SJCRH30 (cell line): Measurements from ENCODE around the gene TMTC1. TPM values are rescaled to one million over a fixed set of nuclear protein-coding genes. Genes with fewer than 3 reads are reported as not detected.

Experiments
- DNase-seq, 2 experiments: peaks; one replicate each; pipeline ENCODE4 v3.0.0-alpha.2; 2015 to 2020
- H3K27ac ChIP-seq: fragments of 250-450 bp; sonication (Bioruptor Pico); 2 replicates; pipeline ENCODE4 v1.5.1; 2020; ENCODE audit warnings: mild to moderate bottlenecking, moderate library complexity
- H3K27me3 ChIP-seq: fragments of 250-450 bp; sonication (Bioruptor Pico); 2 replicates; pipeline ENCODE4 v1.5.1; 2020; ENCODE audit warnings: mild to moderate bottlenecking, moderate library complexity
- H3K36me3 ChIP-seq: fragments of 250-450 bp; sonication (Bioruptor Pico); 2 replicates; pipeline ENCODE4 v1.5.1; 2020; ENCODE audit warnings: mild to moderate bottlenecking, moderate library complexity
- H3K4me1 ChIP-seq: fragments of 250-450 bp; sonication (Bioruptor Pico); 2 replicates; pipeline ENCODE4 v1.5.1; 2020; ENCODE audit warnings: mild to moderate bottlenecking, moderate library complexity
- H3K4me3 ChIP-seq: fragments of 250-450 bp; sonication (Bioruptor Pico); 2 replicates; pipeline ENCODE4 v1.5.1; 2020; ENCODE audit warnings: mild to moderate bottlenecking, moderate library complexity
- H3K9me3 ChIP-seq: fragments of 250-450 bp; sonication (Bioruptor Pico); replicated peaks from 2 replicates; pipeline ENCODE4 v1.5.1; 2020; ENCODE audit warnings: mild to moderate bottlenecking, moderate library complexity
- total RNA-seq: library from RNA; depleted of rRNA; stranded (reverse); fragments of >200 nt; shearing (Covaris generic); gene quantifications from 2 replicates; pipeline ENCODE4 v1.2.3, GENCODE V29; 2014

TMTC1 gene
- total RNA-seq, 1 experiment from 2014 or later = 129 TPM

DNA sequence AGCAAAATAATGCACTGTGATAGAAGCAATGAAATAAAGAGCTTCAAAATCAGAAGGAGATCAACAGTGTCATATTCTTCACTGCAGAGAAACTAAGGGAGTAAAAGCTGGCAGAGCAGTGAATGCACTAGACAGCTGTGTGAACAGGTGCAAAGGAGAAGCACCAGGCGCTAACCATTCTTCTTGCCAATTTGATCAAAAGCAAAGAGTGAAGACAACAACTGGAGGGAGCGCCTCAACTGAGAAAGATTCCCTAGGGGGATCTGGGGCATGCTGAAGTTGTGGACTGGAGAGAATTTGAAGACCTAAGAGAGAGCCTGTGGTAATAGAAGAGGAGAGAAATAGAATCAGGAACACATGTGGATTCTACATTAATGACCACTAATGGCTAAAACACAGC lies 235.9 kb downstream of the TMTC1 start:
- no peak overlapping the region for H3K4me3 ChIP-seq
- peak; percentile 92 to 98 for DNase-seq
- peak overlapping the region; percentile 80 for H3K27ac ChIP-seq
- H3K27me3 ChIP-seq = no peaks in the 10 kb centered on the region
- peaks cover 25% of the 10 kb centered on the region for H3K4me1 ChIP-seq
- H3K36me3 ChIP-seq = peaks cover 23% of the 10 kb centered on the region
- H3K9me3 ChIP-seq = 0 out of 2 replicates have a peak, but pooled peaks cover 2% of the 10 kb centered on the region

DNA sequence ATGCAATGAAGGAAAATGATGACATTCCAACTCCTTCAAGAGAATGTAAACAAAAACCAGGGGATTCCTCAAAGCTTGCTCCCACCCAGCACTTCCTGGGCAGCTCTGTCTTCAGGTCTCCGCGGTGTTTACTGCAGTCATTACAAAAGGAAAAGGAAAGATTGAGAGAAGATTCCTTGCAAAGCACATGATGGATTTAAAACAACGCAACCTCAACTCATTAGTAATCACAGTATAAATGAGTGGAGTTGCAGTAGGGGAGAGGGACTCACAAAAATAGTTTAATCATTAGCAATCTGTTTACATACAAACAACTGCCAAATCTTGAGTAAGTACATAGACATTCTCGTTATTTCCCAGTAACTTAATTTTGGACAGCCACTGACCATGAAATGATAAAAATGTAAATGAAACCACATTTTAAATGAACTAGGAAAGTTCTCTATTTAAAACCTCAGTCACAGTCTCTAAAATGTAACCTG lies 236.6 kb downstream of the TMTC1 start:
- Histone ChIP-seq H3K9me3 (0 out of 2 replicates have a peak, but pooled peaks cover 2% of the 10 kb centered on the region), H3K4me1 (peaks cover 25% of the 10 kb centered on the region), H3K27ac (peak overlapping the region; percentile 80), H3K36me3 (peaks cover 29% of the 10 kb centered on the region), H3K27me3 (no peaks in the 10 kb centered on the region), H3K4me3 (no peak overlapping the region)
- DNase-seq = peak in 1 of 2 experiments; percentile 19

DNA sequence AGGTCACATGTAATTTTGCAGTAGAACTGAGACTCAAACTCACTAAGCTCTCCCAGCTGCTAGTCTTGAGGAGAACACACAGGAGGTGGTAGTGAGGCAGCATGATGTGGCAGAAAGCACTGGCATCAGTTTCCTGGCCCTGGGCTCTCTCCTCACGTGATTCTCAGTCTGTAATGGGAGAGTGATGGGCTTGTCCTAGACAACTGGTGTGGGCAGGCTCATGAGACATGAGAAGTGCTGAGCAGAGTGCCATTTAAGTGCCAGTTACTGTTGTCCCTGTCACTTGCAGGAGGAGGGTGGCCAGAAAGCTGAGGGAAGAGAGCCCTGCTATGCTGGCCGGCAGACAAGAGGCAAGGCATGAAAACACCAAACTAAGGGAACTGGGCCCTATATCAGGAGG lies 237.7 kb downstream of the TMTC1 start:
- H3K27ac ChIP-seq = no peak overlapping the region
- peak in 1 of 2 experiments; percentile 17 for DNase-seq
- H3K4me1 ChIP-seq = peaks cover 25% of the 10 kb centered on the region
- H3K9me3 ChIP-seq = 0 out of 2 replicates have a peak, but pooled peaks cover 2% of the 10 kb centered on the region
- H3K27me3 ChIP-seq = no peaks in the 10 kb centered on the region
- no peak overlapping the region for H3K4me3 ChIP-seq
- H3K36me3 ChIP-seq = peaks cover 32% of the 10 kb centered on the region

DNA sequence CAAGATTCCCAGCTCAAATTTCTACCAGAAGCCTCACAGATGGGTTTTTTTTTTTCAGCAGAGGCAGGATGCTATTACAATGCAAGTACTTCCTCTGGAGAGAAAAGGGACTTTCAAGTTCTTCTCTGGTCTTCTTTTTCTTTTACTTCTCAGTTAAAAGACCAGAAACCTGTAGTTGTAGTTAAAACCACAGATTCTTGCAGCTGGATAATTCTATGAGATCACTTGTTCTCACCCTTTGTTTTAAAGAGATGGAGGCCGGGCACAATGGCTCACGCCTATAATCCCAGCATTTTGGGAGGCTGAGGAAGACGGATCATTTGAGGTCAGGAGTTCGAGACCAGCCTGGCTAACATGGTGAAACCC lies 238.7 kb downstream of the TMTC1 start:
- Histone ChIP-seq H3K4me1 (peaks cover 25% of the 10 kb centered on the region), H3K36me3 (peaks cover 32% of the 10 kb centered on the region), H3K4me3 (no peak overlapping the region), H3K9me3 (0 out of 2 replicates have a peak, but pooled peaks cover 2% of the 10 kb centered on the region), H3K27ac (no peak overlapping the region), H3K27me3 (no peaks in the 10 kb centered on the region)
- DNase-seq = no peak

DNA sequence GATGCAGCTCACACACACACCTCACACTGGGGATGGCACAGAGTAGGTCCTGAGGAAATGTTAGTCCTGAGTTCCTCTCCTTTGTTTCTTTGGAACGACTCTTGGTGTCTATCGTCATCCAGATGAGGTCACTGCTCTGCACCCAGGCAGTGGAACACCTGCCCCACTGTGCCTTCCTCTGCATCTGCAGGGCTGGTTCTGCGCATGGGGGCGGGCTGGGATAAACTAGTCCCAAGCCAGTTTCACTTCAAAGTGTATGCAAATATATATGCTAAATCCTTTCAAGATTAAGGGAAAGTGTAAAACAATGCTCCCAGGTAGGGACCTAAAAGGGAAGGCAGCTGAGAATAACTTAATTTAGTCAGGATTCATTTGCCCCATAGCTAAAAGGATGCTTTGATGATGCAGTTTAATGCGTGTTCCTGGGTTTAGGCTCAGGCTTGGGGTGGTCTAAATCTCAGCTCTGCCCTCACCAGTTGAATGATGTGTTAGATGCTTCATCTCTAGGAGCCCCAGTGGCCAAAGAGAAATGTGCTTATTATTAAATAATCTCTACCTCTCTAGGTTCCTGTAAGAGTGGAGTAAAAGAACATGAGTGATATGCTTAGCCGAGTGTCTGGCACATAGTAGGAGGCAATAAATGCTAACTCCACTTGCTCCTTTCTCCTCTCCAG lies 239.2 kb downstream of the TMTC1 start:
- H3K27ac ChIP-seq = no peak overlapping the region
- H3K9me3 ChIP-seq = 0 out of 2 replicates have a peak, but pooled peaks cover 2% of the 10 kb centered on the region

DNA sequence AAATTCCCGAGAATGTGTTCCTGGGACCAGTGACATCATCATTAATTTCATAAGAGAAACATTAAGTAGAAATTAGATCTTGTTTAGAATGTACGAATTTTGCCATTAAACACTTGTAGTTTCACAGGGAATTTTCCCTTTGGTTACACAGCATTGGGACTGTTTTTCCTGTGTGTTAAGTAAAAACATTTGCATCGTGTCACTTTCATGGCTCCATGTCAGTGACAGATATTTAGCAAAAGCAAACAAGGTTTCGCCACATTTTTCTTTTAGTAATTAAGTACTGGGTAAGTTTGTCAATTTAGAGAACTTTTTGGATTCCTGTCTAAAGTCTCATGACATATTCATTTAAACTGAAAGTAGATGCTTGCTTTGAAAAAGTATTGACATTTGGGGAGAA lies 240.7 kb downstream of the TMTC1 start:
- DNase-seq = no peak
- no peak overlapping the region for H3K4me3 ChIP-seq
- H3K4me1 ChIP-seq = peaks cover 20% of the 10 kb centered on the region
- H3K36me3 ChIP-seq = peaks cover 29% of the 10 kb centered on the region
- H3K27ac ChIP-seq = no peak overlapping the region
- H3K9me3 ChIP-seq = no peaks in the 10 kb centered on the region
- no peaks in the 10 kb centered on the region for H3K27me3 ChIP-seq

More for the DNA sequence above, 239.2 kb downstream of the TMTC1 start:
- Histone ChIP-seq H3K27me3 (no peaks in the 10 kb centered on the region), H3K4me1 (peaks cover 25% of the 10 kb centered on the region), H3K36me3 (peaks cover 32% of the 10 kb centered on the region), H3K4me3 (no peak overlapping the region)
- DNase-seq = no peak

DNA sequence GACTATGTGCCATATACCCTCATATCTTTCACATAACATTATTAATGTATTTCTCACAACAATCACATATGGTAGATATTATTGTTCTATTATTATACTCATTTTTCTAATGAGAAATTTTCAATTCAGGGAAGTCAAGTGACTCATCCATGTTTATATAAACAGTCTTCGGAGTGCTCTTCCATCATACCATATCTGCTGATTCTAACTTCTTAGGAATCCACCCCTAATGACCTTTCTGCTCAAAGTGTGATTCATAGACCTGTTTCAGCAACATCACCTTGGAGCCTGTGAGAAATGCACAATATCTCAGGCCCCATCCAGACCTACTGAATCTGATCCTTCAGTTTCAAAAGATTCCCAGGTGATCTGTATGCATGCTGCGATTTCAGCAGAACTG lies 246.4 kb downstream of the TMTC1 start:
- Histone ChIP-seq H3K4me1 (peaks cover 13% of the 10 kb centered on the region), H3K27me3 (no peaks in the 10 kb centered on the region), H3K27ac (no peak overlapping the region), H3K4me3 (no peak overlapping the region), H3K9me3 (no peaks in the 10 kb centered on the region), H3K36me3 (peaks cover 35% of the 10 kb centered on the region)
- DNase-seq = no peak

DNA sequence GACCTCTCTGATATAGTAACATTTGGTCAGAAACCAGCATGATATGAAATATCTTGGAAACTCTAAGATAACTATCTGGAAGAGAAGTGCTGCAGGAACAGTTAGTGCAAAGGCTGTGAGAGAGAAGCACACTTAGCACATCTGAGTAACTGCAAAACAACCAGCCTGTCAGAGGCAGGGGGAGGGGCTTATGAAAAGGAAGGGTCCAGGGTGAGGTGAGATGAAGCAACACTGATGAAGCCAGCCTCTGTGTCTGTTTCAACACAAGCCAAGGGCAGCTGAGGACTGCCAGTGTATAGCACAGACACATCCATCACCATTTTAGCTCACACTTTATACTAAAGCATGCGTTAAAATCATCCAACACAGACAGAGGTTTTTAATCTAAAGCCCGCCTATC lies 248.8 kb downstream of the TMTC1 start:
- H3K27me3 ChIP-seq = no peaks in the 10 kb centered on the region
- peaks cover 42% of the 10 kb centered on the region for H3K36me3 ChIP-seq
- DNase-seq = peak in 1 of 2 experiments; percentile 29
- peak overlapping the region; percentile 41; the same call in 1 of the 2 replicates for H3K27ac ChIP-seq
- no peak overlapping the region for H3K4me3 ChIP-seq
- peaks cover 13% of the 10 kb centered on the region for H3K4me1 ChIP-seq
- H3K9me3 ChIP-seq = no peaks in the 10 kb centered on the region

DNA sequence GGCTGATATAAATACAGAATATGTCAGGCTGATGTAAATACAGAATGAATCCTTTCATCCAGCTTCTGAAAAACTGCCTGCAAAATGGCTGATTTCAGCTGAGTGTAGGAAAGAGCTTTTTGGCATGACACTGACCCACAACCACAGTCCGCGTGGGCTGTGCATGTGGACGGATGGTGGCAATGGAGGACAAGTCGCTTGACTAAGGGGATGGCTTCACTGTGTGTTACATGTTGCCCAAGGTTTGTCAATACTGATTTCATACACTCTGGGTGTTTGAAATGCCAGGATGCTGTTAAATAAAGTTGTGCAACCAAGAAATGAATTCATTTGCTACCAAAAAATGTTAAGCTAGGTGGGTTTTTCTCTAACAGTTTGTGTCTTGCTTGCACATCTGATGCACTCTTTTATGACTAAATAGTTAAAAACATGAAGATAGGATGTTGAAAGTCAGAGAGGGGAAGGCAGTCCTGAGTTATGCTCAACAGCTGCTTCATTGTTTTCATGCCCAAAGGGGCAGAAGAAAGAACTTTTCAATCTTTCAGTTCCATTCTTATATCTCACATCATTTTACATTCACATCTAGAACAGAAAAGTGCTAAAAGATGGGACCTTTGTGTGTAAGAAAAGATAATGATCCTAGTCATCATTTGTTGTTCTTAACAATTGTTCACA lies 249.8 kb downstream of the TMTC1 start:
- Histone ChIP-seq H3K4me3 (no peak overlapping the region), H3K27ac (peak overlapping the region; percentile 41), H3K4me1 (peaks cover 13% of the 10 kb centered on the region), H3K36me3 (peaks cover 42% of the 10 kb centered on the region), H3K9me3 (no peaks in the 10 kb centered on the region), H3K27me3 (no peaks in the 10 kb centered on the region)
- DNase-seq = peak in 1 of 2 experiments; percentile 46

DNA sequence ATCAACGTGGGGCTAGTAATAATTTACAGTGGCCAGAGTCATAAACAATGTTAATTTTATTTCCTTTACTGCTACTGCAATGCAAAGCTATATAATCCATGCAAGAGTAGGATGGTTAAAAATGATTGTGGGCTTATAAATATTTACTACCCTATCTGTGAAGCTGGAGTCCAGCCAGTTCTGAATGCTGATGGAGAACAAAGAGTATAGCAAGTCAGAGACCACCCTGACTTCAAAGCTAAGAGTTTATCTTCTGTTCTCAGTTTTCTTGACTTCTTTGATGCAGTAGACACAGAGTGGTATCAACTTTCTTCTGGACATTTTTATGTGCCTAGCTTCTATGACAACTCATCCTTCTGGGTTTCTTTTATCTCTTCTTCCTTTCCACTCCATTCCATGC lies 252.3 kb downstream of the TMTC1 start:
- Histone ChIP-seq H3K4me3 (no peak overlapping the region), H3K36me3 (peaks cover 51% of the 10 kb centered on the region), H3K9me3 (no peaks in the 10 kb centered on the region), H3K27me3 (no peaks in the 10 kb centered on the region), H3K4me1 (peaks cover 13% of the 10 kb centered on the region), H3K27ac (no peak overlapping the region)
- peak in 1 of 2 experiments; percentile 21 for DNase-seq

DNA sequence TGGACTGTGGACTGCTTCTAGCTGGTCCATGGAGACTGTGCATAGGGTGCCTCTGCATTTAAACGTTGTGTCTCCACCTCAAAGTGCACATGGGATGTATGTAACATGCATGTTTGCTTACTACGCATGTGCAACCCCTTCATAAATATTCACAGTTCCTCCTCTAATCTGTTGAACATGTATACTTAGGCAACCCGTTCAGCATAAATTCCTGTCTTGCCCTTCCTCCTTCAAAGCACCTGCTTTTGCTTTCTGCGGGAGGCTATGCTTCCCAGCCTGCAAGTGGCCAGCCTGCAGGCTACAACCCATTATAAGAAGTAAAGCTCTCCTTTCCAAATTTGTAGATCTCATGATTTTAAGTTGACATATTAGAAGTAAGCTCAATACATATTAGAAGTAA lies 253.3 kb downstream of the TMTC1 start:
- H3K27ac ChIP-seq = no peak overlapping the region
- H3K4me3 ChIP-seq = no peak overlapping the region
- peaks cover 48% of the 10 kb centered on the region for H3K36me3 ChIP-seq
- no peak for DNase-seq
- peaks cover 13% of the 10 kb centered on the region for H3K4me1 ChIP-seq
- H3K27me3 ChIP-seq = no peaks in the 10 kb centered on the region
- H3K9me3 ChIP-seq = no peaks in the 10 kb centered on the region

DNA sequence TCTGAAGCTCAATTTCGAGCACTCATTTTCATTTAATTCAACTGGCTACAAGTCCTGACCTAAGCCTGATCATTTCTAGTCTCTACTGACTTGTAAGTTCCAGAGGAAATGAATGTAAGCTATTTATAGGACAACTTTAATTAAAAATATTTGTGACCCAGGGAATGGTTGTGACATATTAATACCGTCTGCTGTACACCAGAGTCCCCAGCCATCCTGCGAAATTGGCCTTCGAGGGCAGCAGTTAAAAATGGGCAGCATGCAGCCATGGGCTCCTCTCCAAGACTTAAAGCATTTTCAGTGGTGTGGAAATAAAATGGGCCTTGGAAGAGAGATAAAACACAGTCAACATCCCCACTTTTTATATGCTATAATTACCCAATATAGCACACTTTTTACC lies 255.6 kb downstream of the TMTC1 start:
- Histone ChIP-seq H3K27ac (no peak overlapping the region), H3K9me3 (no peaks in the 10 kb centered on the region), H3K4me1 (no peaks in the 10 kb centered on the region), H3K36me3 (peaks cover 47% of the 10 kb centered on the region), H3K4me3 (no peak overlapping the region), H3K27me3 (no peaks in the 10 kb centered on the region)
- DNase-seq = no peak

DNA sequence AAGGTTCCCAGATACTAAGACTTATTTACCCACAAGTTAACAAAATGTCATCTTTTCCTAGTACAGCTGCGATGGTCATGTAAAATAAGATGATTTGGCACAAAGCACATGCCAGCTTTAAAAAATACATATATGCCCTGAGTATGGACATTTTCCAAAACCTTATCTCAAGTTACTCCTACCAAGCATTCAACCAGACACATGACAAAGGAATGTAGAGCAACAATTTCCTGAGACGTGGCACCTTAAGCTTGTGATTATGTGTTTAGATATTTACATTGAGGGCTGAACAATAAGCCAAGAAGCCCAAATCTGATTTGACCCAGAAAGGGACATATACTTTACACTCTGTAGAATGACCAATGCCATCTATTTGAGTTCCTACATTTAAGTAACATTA lies 261.8 kb downstream of the TMTC1 start:
- Histone ChIP-seq H3K4me1 (peaks cover 4% of the 10 kb centered on the region; the same call in 1 of the 2 replicates), H3K27me3 (no peaks in the 10 kb centered on the region), H3K36me3 (peaks cover 54% of the 10 kb centered on the region), H3K4me3 (no peak overlapping the region), H3K9me3 (no peaks in the 10 kb centered on the region), H3K27ac (no peak overlapping the region)
- DNase-seq = no peak

DNA sequence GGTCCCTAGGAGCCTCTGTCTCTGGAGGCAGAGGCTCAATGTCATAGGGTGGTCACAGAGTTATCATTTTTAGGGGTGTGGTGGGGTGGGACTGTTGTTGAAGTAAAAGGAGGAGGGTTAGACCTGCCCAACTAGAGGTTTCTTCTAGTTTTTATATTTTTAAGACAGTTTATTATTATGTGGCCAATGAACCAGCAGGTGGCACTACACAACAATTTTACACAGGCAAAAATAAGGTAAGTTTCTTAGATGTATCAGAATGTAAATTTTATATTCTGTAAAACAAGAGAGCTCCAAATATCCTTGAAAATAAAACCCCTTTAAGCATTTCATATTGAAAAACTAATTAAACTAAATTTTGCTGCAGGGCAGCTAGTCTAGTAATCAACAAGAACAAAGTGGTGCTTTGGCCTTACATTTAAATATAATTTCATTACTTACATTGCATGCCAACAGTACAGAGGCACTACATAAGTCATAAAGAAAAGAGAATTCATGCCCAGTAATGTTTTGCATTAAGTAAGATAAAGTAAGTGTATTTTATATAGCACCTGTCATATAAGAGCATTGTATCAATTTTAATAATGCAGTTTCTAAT lies 264.1 kb downstream of the TMTC1 start:
- H3K27ac ChIP-seq = no peak overlapping the region

DNA sequence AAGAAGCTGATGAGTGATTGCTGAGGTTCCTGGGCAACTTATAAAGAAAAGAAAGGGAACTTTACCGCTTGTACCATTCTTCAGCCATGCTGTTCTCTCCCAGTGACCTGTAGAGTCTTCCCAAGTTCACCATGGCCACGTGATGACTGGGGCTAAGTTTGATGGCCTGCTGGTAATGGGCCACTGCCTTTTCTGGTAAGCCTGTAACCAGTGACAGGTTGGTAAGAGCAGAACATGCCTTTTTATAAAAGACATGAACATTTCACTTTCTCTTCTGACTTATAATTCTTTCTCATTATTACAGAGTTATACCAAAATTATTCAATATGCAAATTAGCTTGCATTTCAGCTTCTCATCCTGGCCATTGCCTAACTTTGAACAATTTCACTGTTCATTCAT lies 265.3 kb downstream of the TMTC1 start:
- H3K4me1 ChIP-seq = peaks cover 4% of the 10 kb centered on the region; the same call in 1 of the 2 replicates
- H3K27ac ChIP-seq = no peak overlapping the region
- peaks cover 59% of the 10 kb centered on the region for H3K36me3 ChIP-seq
- no peak overlapping the region for H3K4me3 ChIP-seq
- H3K27me3 ChIP-seq = no peaks in the 10 kb centered on the region
- DNase-seq = no peak
- no peaks in the 10 kb centered on the region for H3K9me3 ChIP-seq

More for the DNA sequence above, 264.1 kb downstream of the TMTC1 start:
- Histone ChIP-seq H3K27me3 (no peaks in the 10 kb centered on the region), H3K4me3 (no peak overlapping the region), H3K4me1 (peaks cover 4% of the 10 kb centered on the region; the same call in 1 of the 2 replicates), H3K9me3 (no peaks in the 10 kb centered on the region), H3K36me3 (peaks cover 56% of the 10 kb centered on the region)
- peak; percentile 25 to 72 for DNase-seq
